ENCODE data around the gene PAPPA. TPM values are rescaled to one million over a fixed set of nuclear protein-coding genes. Genes with fewer than 3 reads are reported as not detected.

PAPPA gene
- total RNA-seq, 1 donor from 2014 or later, result 172 TPM

- Mint-ChIP-seq H3K4me1 (ENCODE audit: low read depth, unreplicated experiment) (peaks cover 34% of the 10 kb centered on the region), H3K27ac (ENCODE audit: unreplicated experiment) (no peak overlapping the region), H3K36me3 (ENCODE audit: low read depth, unreplicated experiment) (peaks cover 73% of the 10 kb centered on the region), H3K27me3 (ENCODE audit: low read depth, unreplicated experiment) (no peaks in the 10 kb centered on the region), H3K9me3 (ENCODE audit: unreplicated experiment) (peaks cover 3% of the 10 kb centered on the region), H3K4me3 (ENCODE audit: unreplicated experiment) (no peak overlapping the region)
- H3K27me3 ChIP-seq (ENCODE audit: insufficient read depth, low read length), result no peaks in the 10 kb centered on the region
- DNase-seq (ENCODE audit: low read depth) (no peak), FAIRE-seq (no peak)
- H3K4me3 ChIP-seq (ENCODE audit: insufficient read depth, low read depth, low read length), result no peak overlapping the region
- no peak overlapping the region for H3K4me2 ChIP-seq (ENCODE audit: low read length)
- H3K27ac ChIP-seq (ENCODE audit: low read depth, low read length), result no peak overlapping the region
- H2AFZ ChIP-seq (ENCODE audit: low read depth, low read length), result no peak overlapping the region
- TF ChIP-seq EZH2 (IDR thresholded peaks at IDR 0.05; ENCODE audit: insufficient read depth, low read length) (no peak), CTCF (IDR thresholded peaks at IDR 0.05; ENCODE audit: insufficient read depth, low read depth, low read length) (no peak)
- no peaks in the 10 kb centered on the region for H3K36me3 ChIP-seq (ENCODE audit: insufficient read depth, low read length)
- no peaks in the 10 kb centered on the region for H3K4me1 ChIP-seq (ENCODE audit: insufficient read depth, low read length)
- no peaks in the 10 kb centered on the region for H3K9me3 ChIP-seq (ENCODE audit: insufficient read depth, low read depth, low read length)
- no peak overlapping the region for H3K9ac ChIP-seq (ENCODE audit: low read length)
- H3K79me2 ChIP-seq (ENCODE audit: insufficient read depth, low read length), result no peaks in the 10 kb centered on the region
- no peaks in the 10 kb centered on the region for H4K20me1 ChIP-seq (ENCODE audit: insufficient read depth, low read length)
Observed at GRCh38 chr9:116308076-116308475, 154.5 kb downstream of the PAPPA start.

GRCh38 chr9:116309900-116310611 is 156.5 kb downstream of the PAPPA start:
- Histone ChIP-seq H4K20me1 (ENCODE audit: insufficient read depth, low read length) (no peaks in the 10 kb centered on the region), H3K36me3 (ENCODE audit: insufficient read depth, low read length) (no peaks in the 10 kb centered on the region), H3K27me3 (ENCODE audit: insufficient read depth, low read length) (no peaks in the 10 kb centered on the region), H3K9me3 (ENCODE audit: insufficient read depth, low read depth, low read length) (no peaks in the 10 kb centered on the region), H3K27ac (ENCODE audit: low read depth, low read length) (no peak overlapping the region), H3K4me2 (ENCODE audit: low read length) (no peak overlapping the region), H3K79me2 (ENCODE audit: insufficient read depth, low read length) (no peaks in the 10 kb centered on the region), H2AFZ (ENCODE audit: low read depth, low read length) (no peak overlapping the region), H3K9ac (ENCODE audit: low read length) (no peak overlapping the region), H3K4me3 (ENCODE audit: insufficient read depth, low read depth, low read length) (no peak overlapping the region), H3K4me1 (ENCODE audit: insufficient read depth, low read length) (no peaks in the 10 kb centered on the region)
- Mint-ChIP-seq H3K4me3 (ENCODE audit: unreplicated experiment) (no peak overlapping the region), H3K4me1 (ENCODE audit: low read depth, unreplicated experiment) (peaks cover 19% of the 10 kb centered on the region), H3K27me3 (ENCODE audit: low read depth, unreplicated experiment) (no peaks in the 10 kb centered on the region), H3K36me3 (ENCODE audit: low read depth, unreplicated experiment) (peaks cover 68% of the 10 kb centered on the region), H3K9me3 (ENCODE audit: unreplicated experiment) (peaks cover 3% of the 10 kb centered on the region), H3K27ac (ENCODE audit: unreplicated experiment) (no peak overlapping the region)
- TF ChIP-seq EZH2 (IDR thresholded peaks at IDR 0.05; ENCODE audit: insufficient read depth, low read length), result no peak
- no peak for TF ChIP-seq CTCF (IDR thresholded peaks at IDR 0.05; ENCODE audit: insufficient read depth, low read depth, low read length)
- FAIRE-seq (no peak), DNase-seq (ENCODE audit: low read depth) (no peak)

- Mint-ChIP-seq H3K4me1 (ENCODE audit: low read depth, unreplicated experiment) (peaks cover 9% of the 10 kb centered on the region), H3K36me3 (ENCODE audit: low read depth, unreplicated experiment) (peaks cover 68% of the 10 kb centered on the region), H3K27ac (ENCODE audit: unreplicated experiment) (no peak overlapping the region), H3K4me3 (ENCODE audit: unreplicated experiment) (no peak overlapping the region), H3K27me3 (ENCODE audit: low read depth, unreplicated experiment) (no peaks in the 10 kb centered on the region), H3K9me3 (ENCODE audit: unreplicated experiment) (peaks cover 3% of the 10 kb centered on the region)
- H3K4me3 ChIP-seq (ENCODE audit: insufficient read depth, low read depth, low read length), result no peak overlapping the region
- TF ChIP-seq CTCF (IDR thresholded peaks at IDR 0.05; ENCODE audit: insufficient read depth, low read depth, low read length), result no peak
- TF ChIP-seq EZH2 (IDR thresholded peaks at IDR 0.05; ENCODE audit: insufficient read depth, low read length), result no peak
- no peak overlapping the region for H3K27ac ChIP-seq (ENCODE audit: low read depth, low read length)
- no peaks in the 10 kb centered on the region for H3K9me3 ChIP-seq (ENCODE audit: insufficient read depth, low read depth, low read length)
- peaks cover 4% of the 10 kb centered on the region for H3K36me3 ChIP-seq (ENCODE audit: insufficient read depth, low read length)
- H3K27me3 ChIP-seq (ENCODE audit: insufficient read depth, low read length), result no peaks in the 10 kb centered on the region
- H2AFZ ChIP-seq (ENCODE audit: low read depth, low read length), result no peak overlapping the region
- no peak overlapping the region for H3K4me2 ChIP-seq (ENCODE audit: low read length)
- no peak for DNase-seq (ENCODE audit: low read depth)
- no peaks in the 10 kb centered on the region for H3K79me2 ChIP-seq (ENCODE audit: insufficient read depth, low read length)
- no peaks in the 10 kb centered on the region for H4K20me1 ChIP-seq (ENCODE audit: insufficient read depth, low read length)
- no peak for FAIRE-seq
- H3K4me1 ChIP-seq (ENCODE audit: insufficient read depth, low read length), result no peaks in the 10 kb centered on the region
- H3K9ac ChIP-seq (ENCODE audit: low read length), result no peak overlapping the region
Observed at GRCh38 chr9:116312221-116312620, 158.6 kb downstream of the PAPPA start.
